NCI-H2029 treated with DMSO at 0.1 percent for 48 hours (cell line): ENCODE data around the gene PAPLN.

Experiments
- DNase-seq: peaks from one replicate; lab custom pipeline; 2025; lab: John Stamatoyannopoulos, UW

PAPLN gene

DNA sequence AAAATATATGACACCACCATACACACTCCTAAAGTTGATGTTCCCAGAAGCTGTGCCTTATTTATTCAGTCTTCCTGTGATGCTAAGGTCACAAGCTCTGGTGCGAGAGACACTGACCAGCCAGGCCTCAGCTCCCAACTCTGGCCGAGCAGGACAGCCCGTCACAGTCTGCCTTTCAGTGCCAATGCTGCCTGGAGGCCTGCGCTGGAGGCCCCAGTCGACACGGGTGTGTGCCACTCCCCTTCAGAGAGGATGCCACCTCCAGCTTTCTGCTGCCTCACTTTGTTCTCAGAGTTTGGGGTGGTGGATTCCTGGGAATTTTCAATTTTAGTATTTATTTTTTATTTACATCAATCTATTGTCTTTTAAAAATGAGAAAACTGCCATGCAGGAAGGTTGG is 7.3 kb upstream of the PAPLN start:
- DNase-seq = no peak

GRCh38 chr14:73231981-73232851 is 5.1 kb upstream of the PAPLN start:
- DNase-seq = no peak

GRCh38 chr14:73232984-73233383 is 4.3 kb upstream of the PAPLN start:
- DNase-seq = no peak

- DNase-seq = no peak
Observed at GRCh38 chr14:73233564-73233963, 3.7 kb upstream of the PAPLN start.

DNA sequence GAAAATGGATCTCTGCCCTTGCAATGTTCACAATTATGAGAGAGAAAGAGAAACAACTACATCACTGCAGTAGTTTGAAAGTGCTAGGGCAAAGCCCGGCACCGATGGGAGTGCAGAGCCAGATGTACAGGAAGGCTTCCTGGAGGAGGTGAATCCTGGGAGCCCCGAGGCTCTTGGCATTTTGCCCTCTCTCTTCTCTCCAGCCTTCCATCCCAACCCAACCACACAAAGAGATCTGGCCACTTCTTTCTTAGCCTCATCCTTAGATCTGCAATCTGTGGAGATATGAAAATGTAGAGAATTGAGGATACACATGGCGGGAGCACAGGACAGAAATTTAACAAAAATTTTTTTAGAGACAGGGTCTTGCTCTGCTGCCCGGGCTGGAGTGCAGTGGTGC is 3.3 kb upstream of the PAPLN start:
- no peak for DNase-seq

- no peak for DNase-seq
Observed at GRCh38 chr14:73234586-73235394, 2.5 kb upstream of the PAPLN start.

DNA sequence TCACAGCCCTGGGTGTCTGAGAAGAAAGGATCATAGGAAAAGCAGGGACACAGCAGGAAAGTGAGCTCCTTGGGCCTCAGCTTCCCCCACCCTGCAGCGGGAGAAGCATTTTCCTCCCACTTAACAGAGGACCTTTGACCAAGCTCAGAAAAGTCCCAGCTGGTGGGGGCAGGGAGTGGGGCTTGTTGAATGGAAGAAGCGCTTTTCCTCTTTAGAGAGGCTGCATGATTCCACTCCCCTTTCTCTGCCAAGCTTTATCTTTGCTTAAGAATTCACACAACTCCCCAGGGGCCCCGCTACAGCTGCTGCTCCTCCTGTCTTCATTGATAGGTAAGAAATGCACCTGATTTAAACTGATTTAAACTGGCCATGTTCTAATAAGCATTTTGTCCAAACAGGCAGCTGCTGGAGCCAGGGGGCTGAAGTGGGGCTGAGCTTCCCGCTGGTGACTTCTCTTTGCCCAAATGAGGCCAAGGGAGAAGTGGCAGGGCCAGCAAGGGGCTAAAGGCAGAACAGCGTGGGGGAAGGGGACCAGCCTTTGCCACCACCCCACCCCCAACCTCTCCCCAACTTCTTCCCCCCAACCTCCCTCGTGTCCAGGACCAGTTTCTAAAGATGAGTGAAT is 1.7 kb upstream of the PAPLN start:
- no peak for DNase-seq

DNA sequence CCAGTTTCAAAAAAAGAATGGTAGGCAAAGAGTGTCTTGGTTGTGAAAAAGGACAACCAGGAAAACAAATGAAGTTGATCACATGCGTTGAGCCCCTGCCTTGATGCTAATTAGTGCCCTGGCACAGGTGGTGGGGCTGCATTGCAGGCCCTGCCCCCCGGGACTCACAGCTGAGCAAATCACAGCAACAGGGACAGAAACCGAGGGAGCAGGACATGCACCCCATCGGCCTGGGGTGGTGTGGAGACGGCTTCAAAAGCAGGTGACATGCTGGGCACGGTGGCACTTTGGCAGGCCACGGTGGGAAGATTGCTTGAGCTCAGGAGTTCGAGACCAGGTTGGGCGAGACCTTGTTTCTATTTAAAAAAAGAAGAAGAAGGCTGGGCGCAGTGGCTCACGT is 1.1 kb upstream of the PAPLN start:
- no peak for DNase-seq

DNA sequence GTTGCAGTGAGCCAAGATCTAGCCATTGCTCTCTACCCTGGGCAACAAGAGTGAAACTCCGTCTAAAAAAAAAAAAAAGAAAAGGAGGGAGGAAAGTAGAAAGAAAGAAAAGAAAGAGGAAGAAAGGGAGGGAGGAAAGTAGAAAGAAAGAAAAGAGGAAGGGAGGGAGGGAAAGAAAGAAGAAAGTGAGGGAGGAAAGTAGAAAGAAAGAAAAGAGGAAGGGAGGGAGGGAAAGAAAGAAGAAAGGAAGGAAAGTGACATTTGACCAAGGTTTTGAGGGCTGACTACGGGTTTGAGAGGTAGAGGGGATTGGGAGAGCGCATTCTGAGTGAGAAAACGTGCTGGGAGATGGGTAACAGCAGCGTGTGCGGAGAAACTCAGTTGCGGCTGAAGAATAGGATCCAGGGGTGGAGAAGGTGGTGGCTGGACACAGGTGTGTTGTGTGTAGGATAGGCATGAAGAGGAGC is 521 bp upstream of the PAPLN start:
- no peak for DNase-seq

DNA sequence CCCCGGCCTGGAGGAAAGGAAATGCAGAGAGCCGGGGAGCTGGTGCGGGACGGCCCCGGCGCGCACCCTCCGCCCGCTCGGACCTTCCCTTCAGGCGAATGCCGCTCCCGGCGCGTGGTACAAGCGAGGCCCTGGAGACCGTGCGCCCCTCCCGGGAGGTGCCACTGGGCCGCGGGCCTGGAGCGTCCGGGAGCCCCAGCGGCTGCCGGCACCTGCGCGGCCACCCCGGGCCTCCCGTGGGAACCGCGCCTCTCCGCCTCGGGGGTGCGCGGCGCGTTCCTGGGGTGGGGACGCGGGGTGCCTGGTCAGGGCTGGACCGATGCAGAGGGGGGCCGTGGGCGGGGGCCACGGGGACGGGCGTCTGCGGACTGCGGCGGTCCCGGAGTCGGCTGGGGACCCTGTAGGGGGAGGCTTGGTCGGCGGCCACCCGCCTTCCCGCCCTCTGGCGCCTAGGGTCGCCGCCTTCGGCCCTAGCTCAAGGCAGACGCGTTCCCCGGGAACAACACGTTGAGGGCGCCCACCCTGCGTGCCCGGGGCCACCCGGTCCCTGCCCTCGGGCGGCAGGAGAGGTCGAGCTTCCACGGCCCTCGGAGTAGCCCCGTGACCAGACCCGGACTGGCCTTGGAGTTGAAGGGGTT is 599 bp downstream of the PAPLN start:
- no peak for DNase-seq

GRCh38 chr14:73238424-73238852 is 1.1 kb downstream of the PAPLN start:
- DNase-seq = no peak

DNA sequence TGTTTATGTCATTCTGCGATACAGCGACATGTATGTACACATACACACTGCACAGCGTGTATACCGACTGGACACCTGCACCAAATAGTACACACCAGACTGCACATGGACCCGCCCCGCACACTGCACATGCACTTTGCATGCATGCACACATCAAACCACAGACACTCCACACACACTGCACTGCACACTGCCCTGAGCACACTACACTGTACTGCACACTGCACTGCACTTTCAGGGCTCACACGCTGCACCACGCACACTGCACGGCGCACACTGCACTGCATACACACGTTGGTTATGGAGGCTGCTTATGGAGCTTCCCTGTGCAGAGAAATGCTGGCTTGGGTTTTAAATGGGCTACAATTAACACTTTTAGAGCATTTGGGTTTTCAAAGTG is 1.6 kb downstream of the PAPLN start:
- DNase-seq = no peak

GRCh38 chr14:73239393-73240241 is 2.3 kb downstream of the PAPLN start:
- no peak for DNase-seq

- DNase-seq = no peak
Observed at GRCh38 chr14:73240816-73241480, 3.6 kb downstream of the PAPLN start.

GRCh38 chr14:73241481-73242165 is 4.3 kb downstream of the PAPLN start:
- no peak for DNase-seq

GRCh38 chr14:73242357-73242901 is 5.1 kb downstream of the PAPLN start:
- DNase-seq = no peak

GRCh38 chr14:73243341-73243740 is 6.0 kb downstream of the PAPLN start:
- no peak for DNase-seq

DNA sequence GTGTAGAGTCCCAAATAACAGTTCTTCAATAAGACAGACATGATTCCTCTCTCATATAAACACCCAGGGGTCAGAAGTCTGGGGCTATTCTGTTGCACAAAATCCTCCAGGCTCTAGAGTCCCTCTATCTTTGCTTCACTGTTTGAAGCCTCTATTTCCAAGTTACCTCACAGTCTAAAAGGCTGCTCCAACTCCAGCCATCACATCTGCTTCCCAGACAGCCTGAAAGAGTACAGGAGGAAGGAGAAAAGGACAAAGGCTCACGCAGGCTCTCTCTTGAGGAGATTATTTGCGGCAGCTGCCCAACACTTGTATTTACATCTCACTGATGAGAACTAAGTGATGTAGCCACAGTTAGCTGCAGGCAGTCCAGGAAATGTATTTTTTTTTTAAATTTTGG is 6.4 kb downstream of the PAPLN start:
- no peak for DNase-seq

DNA sequence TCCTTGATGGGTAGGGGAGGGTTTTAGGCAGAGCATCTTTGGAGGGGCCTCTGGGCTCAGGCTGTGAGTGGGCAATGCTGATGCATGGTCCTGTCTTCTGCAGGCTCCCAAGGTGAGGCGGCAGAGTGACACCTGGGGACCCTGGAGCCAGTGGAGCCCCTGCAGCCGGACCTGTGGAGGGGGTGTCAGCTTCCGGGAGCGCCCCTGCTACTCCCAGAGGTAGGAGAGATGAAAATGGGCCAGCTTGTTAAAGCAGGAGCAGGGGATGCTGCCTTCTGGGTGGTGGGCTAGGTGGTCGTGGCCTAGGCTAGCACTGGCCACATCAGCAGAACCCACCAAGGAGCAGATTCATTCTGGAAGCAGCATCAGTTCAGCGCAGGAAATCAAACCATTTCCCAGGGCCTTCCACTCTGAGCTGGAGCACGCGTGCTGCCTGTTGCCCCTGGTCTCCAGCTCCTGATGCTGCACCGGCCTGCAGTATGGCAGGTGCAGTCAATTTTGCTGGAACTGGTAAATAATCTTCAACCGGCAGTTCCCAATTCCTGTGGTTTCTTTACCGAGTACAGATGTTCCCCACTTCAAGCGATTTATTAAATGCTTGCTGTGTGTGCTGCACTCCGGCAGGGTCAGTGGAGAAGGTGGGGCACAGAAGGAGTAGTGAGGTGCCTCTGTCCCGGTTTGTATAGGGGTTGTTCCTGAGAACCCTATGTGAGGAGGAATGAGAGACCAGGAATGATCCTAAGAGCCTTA is 7.4 kb downstream of the PAPLN start:
- DNase-seq = no peak
